Progenitor cell of endocrine pancreas (in vitro differentiated cells): ENCODE measurements around the gene PIAS2. TPM values are rescaled to one million over a fixed set of nuclear protein-coding genes. Genes with fewer than 3 reads are reported as not detected.

ENCODE experiments used
- DNase-seq: peaks from one replicate; pipeline ENCODE4 v3.0.0; 2021; ENCODE audit warnings: low spot score; ENCODE audit not compliant: unreplicated experiment
- H3K27ac Mint-ChIP-seq: 2 replicates; pipeline ENCODE4 v1.8.0; 2021; ENCODE audit warnings: mild to moderate bottlenecking, moderate library complexity, mixed read lengths
- H3K27me3 Mint-ChIP-seq: 2 replicates; pipeline ENCODE4 v1.8.0; 2021; ENCODE audit warnings: mixed read lengths
- H3K36me3 Mint-ChIP-seq: 2 replicates; pipeline ENCODE4 v1.8.0; 2022; ENCODE audit warnings: mixed read lengths; ENCODE audit not compliant: insufficient read depth
- H3K4me1 Mint-ChIP-seq: 2 replicates; pipeline ENCODE4 v1.8.0; 2021; ENCODE audit warnings: low read depth, mixed read lengths
- H3K4me3 Mint-ChIP-seq: 2 replicates; pipeline ENCODE4 v1.8.0; 2021; ENCODE audit warnings: low read depth, mild to moderate bottlenecking, moderate library complexity, mixed read lengths
- H3K9me3 Mint-ChIP-seq: 2 replicates; pipeline ENCODE4 v1.8.0; 2021; ENCODE audit warnings: low read depth, mixed read lengths
- total RNA-seq: library from RNA; stranded (reverse); gene quantifications from 2 replicates; pipeline ENCODE4 v1.2.1, GENCODE V29; 2021
- TF ChIP-seq, protein P1 (sequence below): fragments of 200-600 bp; sonication (generic); IDR thresholded peaks from one replicate; pipeline ENCODE4 v1.5.0; 2021; ENCODE audit warnings: antibody characterized with exemption, mild to moderate bottlenecking; ENCODE audit not compliant: unreplicated experiment

PIAS2 gene
- total RNA-seq, 1 donor from 2014 or later, result 36.3 TPM

DNA sequence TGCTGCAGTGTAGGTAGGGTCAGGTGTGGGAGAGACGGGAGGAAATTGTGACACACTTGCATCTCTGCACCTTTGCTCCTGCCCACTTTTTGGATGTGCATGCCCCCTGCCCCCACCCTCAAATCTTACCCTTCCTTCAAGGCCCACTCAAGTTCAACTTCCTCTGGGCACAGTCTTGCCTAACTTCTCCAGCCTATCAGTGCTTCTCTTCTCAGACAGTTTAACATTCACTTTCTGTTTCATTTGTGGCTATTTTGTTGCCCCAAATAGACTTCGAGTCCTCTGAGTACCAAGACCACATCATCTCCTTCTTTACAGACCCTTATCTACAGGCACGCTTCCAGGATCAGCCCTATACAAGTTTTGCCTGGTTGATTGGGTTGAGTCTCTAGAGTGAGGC, 163.1 kb downstream of the PIAS2 start:
- no peak for DNase-seq
- Mint-ChIP-seq H3K36me3 (no peaks in the 10 kb centered on the region), H3K27ac (no peak overlapping the region), H3K4me1 (peaks cover 14% of the 10 kb centered on the region), H3K4me3 (no peak overlapping the region), H3K27me3 (peaks cover 58% of the 10 kb centered on the region), H3K9me3 (no peaks in the 10 kb centered on the region)
- TF ChIP-seq, protein P1, sequence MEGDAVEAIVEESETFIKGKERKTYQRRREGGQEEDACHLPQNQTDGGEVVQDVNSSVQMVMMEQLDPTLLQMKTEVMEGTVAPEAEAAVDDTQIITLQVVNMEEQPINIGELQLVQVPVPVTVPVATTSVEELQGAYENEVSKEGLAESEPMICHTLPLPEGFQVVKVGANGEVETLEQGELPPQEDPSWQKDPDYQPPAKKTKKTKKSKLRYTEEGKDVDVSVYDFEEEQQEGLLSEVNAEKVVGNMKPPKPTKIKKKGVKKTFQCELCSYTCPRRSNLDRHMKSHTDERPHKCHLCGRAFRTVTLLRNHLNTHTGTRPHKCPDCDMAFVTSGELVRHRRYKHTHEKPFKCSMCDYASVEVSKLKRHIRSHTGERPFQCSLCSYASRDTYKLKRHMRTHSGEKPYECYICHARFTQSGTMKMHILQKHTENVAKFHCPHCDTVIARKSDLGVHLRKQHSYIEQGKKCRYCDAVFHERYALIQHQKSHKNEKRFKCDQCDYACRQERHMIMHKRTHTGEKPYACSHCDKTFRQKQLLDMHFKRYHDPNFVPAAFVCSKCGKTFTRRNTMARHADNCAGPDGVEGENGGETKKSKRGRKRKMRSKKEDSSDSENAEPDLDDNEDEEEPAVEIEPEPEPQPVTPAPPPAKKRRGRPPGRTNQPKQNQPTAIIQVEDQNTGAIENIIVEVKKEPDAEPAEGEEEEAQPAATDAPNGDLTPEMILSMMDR, result no peak

Other genes with a start within 250 kb of the PIAS2 start
- 5.3 and 6.0 TPM in 2 replicates for gene ST8SIA5, start 160.5 kb downstream of the PIAS2 start, total RNA-seq
- 6.1 and 8.0 TPM in 2 replicates for gene KATNAL2, start 95 bp upstream of the PIAS2 start, total RNA-seq
- not detected in 2 replicates for gene ELOA2, start 118.1 kb upstream of the PIAS2 start, total RNA-seq
- 47.2 and 57.0 TPM in 2 replicates for gene HDHD2, start 233.0 kb upstream of the PIAS2 start, total RNA-seq